RPMI8226 (cell line): ENCODE data around the gene NTNG2.

Experiments
- DNase-seq: peaks from one replicate; pipeline ENCODE4 v3.0.0-alpha.2; 2015

NTNG2 gene

DNA sequence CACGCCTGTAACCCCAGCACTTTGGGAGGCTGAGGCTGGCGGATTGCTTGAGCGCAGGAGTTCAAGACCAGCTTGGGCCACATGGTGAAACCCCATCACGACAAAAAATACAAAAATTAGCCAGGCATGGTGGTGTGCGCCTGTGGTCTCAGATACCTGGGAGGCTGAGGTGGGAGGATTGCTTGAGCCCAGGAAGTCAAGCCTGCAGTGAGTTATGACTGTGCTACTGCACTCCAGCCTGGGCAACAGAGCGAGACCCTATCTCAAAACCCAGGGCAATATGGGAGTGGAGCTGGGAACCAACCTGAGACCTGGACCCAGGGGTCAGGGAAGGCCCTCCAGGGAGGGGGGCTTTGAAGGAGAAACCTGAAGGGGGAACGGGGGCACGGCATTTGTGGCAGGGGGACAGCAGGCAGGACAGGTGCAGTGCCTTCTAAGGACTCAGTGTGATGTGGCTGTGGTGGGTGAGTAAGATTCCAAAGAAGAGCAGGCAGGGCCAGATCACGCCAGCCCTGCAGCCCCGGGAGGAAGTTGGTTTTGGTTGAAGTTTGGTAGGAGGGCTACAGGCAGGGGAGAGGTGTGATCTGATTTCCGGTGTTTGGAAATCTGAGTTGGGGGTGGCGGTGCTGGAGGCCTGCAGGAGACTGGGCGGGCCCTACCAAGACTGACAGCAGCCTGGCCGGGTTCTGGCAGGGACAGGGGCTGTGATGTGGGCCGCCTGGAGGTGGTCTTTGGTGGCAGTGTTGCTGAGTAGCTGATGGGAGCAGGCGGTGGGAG, 46.2 kb downstream of the NTNG2 start:
- DNase-seq, result no peak

DNA sequence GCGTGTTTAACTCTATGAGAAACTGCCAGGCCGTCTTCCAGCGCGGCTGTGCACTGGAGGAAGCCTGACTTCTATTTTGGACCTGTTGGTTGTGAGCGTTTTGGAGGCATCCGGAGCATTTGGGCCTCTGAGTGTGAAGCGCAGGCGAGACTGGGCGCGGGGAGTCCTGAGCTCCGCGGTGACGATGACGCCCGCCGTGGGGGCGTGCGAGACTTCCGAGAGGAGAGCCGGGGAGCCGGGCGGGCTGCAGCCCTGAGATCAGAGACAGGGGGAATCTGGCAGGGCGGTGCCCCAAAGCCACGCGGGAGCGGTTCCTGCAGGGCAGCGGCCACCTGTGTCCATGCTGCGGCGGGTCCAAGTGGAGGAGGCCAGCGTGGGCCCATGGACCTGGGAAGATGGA, 47.4 kb downstream of the NTNG2 start:
- DNase-seq, result no peak

- no peak for DNase-seq
These were observed 48.8 kb downstream of the NTNG2 start for GRCh38 chr9:132210472-132211145.

DNA sequence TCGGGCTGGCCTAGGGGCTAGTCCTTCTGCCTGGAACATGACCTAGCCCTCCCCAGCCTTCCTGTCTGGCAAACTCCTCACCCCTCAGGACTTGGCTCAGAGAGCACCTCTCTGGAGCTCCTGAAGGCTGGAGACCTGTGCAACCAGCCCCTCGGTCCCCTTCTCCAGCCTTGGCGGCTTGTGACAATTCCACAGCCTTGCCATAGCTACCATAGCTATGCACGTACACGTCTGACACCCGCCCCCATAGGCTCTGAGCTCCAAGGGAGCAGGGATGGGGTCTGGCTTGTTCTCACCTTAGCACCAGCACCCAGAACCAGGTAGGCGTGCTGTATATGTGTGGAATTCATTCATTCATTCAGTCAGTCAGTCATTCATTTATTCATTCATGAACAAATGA, 49.7 kb downstream of the NTNG2 start:
- DNase-seq, result no peak

DNA sequence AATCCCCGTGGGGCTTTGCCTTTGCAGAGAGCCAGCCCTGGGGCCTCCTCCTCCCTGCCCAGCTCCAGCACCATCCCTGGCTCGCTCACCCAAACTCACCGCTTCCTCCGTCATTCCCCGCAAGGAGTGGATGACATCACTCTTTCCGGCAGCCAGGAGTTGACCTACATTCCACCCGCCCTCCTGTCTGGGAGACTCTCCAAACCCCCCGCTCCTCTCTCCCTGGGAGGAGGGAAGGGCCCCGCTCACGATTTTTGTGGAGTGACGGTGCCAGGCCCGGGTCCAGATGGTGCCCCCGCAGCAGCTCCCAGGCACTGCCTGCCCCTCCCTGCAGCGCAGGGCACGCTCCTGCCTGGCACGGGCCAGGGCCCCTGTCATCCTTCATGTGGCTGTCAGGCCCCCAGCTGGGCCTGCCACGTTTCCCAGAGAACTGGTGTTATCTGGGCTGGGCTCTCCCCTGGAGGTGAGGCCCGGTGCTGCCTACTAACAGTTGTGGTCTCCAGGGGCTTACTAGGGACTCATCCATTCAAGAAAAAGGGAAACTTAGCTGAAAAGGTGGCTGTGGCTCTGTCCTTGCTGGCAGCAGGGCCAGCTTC, 52.3 kb downstream of the NTNG2 start:
- DNase-seq, result no peak

- DNase-seq, result no peak
These were observed 55.2 kb downstream of the NTNG2 start for GRCh38 chr9:132216861-132217619.

DNA sequence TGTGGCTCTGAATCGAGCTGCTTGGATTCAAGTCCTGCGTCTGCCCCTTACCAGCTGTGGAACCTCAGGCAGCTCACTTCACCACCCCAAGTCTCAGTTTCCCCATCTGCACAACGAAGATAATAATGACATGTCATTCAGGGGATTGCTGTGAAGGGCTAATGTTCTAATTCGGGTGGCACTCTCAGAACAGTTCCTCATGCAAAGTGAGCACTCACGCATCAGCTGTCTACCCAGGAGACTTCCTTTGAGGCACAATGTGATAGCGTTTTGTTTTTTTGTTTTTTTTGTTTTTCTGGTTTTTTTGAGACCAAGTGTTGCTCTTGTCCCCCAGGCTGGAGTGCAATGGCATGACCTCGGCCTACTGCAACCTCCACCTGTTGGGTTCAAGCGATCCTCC, 56.4 kb downstream of the NTNG2 start:
- DNase-seq, result no peak

DNA sequence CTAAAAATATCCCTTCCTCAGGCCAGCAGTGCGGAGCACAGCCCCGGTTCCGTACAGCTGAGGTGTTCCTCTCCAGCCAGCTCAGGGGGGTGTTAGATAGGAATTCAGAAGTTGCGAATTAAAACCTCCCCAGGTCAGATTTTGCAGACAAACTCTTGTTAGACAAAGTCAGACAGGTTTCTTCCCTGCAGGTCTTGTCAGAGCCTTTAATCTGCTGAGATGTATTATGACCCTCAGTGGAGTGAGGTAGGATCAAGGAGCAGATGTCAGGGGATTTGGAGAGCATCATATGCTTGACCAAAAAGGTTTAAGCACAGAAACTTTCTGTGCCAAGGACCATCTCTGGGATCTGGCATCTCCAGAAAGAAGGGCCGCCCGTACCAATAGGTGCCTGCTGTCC, 60.1 kb downstream of the NTNG2 start:
- no peak for DNase-seq

DNA sequence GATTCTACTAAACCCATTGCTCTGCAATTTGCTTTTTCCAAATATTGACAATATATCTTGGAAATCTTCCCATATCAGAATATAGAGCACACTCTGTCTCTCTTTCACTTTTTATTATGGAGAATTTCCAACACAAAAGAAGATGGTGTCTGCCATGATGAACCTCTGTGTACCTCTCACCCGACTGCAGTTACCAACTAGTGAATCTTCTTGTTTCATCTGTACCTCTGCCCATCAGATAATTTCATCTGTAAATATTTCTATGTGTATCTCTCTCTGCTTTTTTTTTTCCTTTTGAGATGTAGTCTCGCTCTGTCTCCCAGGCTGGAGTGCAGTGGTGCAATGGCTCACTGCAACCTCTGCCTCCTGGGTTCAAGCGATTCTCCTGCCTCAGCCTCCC, 62.8 kb downstream of the NTNG2 start:
- DNase-seq, result no peak

GRCh38 chr9:132226571-132227430, 64.9 kb downstream of the NTNG2 start:
- no peak for DNase-seq

- no peak for DNase-seq
These were observed 66.2 kb downstream of the NTNG2 start for GRCh38 chr9:132228062-132228461.

DNA sequence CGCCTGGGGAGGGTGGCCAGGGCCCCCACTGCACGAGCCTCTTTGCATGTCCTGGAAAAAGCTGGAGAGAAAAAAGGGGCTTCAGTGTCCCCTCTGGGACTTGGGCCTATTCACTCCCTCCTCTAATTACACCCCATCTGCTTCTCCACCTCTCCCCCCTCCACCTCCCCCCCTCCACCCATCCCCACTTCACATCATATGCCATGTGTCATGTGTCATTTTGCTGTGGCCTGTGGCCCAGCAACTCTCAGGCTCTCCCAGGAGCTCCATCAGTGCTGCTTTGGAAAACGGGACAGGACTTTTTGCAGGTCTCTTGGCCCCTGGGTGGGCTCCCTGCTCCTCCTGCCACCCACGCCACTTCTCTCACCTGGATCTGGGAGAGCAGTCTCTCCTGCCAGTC, 68.7 kb downstream of the NTNG2 start:
- no peak for DNase-seq

DNA sequence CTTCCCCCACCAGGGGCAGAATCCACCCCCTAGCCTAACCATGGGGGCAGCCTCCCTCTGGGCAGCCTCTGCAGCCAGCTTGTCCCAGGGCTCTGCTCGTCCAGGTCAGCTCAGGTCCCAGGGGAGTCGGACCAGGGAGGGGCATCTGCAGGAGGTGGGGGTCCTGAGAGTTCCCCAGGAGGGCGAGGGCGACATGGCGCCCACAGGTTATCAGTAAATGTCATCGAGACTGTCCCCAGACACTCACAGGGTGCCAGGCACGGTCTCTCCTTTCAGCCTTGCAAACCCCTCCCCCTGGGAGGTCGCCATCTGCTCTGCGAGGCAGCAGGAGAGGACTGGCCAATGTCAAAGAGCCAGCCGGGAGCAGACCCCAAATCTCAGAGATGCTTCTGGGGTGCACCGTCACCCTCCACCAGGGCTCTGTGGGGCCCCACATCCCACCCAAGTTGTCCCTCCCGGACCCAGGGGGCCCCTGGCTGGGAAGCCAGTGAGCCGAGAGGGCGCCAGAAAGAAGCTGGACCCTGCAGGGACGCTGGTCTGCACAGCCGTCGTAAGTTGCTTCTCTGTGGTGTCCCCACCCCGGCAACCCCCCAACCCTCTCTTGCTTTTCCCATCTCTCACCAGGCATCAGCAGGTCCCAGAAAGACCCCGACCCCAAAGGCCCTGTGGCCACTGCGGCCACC, 69.3 kb downstream of the NTNG2 start:
- no peak for DNase-seq

- DNase-seq, result no peak
These were observed 70.7 kb downstream of the NTNG2 start for GRCh38 chr9:132232522-132232921.

DNA sequence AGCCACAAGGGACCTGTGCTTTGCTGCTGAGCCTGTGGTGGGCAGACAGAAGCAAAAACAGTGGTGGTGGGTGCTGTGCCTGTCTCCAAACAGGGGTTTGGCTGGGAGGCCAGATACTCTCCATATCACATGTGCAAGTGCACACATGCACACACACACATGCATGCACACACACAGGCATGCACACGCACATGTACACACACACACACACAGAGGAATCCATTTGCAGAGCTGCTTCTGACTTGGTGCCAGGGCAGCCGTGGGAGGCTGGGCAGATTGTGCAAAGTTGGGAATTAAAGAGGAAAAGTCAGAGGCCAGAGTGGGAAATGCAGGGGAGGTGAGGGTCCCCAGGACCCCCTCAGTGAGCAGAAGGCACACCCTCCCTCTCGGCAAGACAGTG, 71.3 kb downstream of the NTNG2 start:
- DNase-seq, result no peak

DNA sequence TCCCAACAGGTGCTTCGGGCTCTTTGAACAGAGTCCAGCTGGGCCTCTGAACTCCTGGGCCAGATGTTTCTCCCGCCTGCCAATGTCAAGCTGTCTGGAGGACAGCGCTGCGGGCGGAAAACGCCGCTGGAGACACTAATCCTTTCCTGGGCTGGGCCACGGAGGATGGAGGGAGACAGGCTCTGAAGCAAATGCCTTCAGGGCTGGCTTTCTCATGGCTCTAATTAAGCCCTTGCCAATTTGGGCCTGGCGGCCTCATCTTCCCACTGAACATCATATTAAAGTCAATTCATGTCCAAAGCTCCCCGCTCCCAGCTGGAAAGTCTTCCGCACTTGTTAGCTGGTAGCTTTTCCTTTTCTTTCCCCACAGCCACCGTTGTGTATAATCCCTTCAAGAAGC, 72.7 kb downstream of the NTNG2 start:
- DNase-seq, result no peak

DNA sequence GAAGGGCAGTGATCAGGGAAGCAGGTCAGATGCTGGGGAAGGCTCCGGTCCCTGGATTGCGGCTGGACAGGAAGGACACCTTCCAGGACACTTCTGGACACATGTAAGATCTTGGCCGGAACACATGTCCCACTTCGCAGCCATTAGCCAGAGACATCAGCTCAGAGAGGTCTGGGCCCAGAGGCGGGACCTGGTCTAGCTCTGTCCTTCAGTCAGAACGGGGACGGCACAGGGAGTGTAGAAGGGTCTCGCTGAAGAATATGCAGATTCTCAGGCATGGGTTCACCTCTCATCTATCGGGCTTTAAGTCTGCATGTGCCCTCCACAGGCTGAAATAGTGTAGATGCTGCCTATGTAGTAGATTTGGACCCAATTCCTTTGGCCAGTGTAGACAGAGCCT, 73.3 kb downstream of the NTNG2 start:
- no peak for DNase-seq

- peak; percentile 88 for DNase-seq
These were observed 74.2 kb downstream of the NTNG2 start for GRCh38 chr9:132235894-132236661.

DNA sequence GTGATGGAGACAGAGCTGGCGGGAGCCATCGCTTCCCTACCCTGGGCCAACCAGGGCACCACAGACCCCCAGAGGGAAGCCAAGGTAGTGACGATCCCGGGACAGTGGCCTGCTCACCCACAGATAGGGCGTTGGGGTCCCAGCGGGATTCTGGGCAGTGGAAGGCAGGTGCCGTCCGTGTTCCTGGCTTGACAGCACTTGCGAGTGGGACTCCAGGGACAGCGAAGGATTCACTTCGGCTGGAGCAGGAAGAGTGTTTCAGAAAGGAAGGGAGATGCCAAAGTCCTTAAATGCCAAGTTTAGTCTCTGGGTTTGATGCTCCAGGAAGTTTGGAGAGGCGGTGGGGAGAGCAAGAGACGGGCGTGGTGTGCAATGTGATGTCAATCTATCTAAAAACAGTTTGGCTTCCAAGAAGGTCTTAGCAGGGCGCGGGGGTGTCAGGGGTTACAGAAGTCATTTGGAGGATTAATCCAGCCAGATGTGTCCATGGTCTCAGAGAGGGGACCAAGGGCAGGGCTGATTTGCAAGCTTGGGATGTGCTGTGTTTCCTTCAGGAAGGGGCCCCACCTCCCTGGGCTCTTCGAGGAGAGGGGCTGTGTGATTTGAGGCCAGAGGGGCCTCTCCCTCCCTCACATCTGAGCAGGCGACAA, 74.9 kb downstream of the NTNG2 start:
- DNase-seq, result no peak

DNA sequence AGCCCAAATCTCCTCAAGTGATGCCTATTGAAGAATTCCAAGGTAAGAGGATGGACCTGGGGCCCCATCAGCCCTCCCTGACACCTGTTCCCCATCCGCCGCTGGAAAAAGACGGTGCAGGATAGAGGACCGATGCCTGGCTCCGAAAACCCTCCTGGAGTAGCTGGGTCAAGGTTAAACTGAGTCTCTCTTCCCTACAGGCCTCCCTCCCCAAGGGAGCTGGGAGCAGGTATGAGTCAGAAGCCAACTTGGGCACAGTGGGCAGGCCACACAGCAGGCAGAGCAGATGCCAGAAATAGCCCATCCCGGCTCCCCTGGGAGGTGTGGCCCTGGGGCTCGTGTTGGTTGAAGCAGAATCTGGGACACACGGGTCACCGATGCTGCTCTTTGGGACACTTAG, 75.6 kb downstream of the NTNG2 start:
- DNase-seq, result no peak
